Mucosa of stomach (tissue), 1 donor: Measurements from ENCODE around the gene EVI2A.
"Not testable (repeated sequence)": the region's sequence is repeated elsewhere in the genome, so short reads cannot be mapped to it uniquely, and the experiment has no call there.

ENCODE experiments used
- H3K27me3 ChIP-seq: one replicate; pipeline ENCODE4 v1.7.0; 2013; ENCODE audit warnings: mild to moderate bottlenecking, low read length; ENCODE audit not compliant: control insufficient read depth, insufficient read depth
- H3K36me3 ChIP-seq: one replicate; pipeline ENCODE4 v1.7.0; 2013; ENCODE audit warnings: low read length; ENCODE audit not compliant: control insufficient read depth, insufficient read depth
- H3K4me1 ChIP-seq: one replicate; pipeline ENCODE4 v1.7.0; 2013; ENCODE audit warnings: mild to moderate bottlenecking, low read length; ENCODE audit not compliant: control insufficient read depth, insufficient read depth
- H3K4me3 ChIP-seq: one replicate; pipeline ENCODE4 v1.7.0; 2013; ENCODE audit warnings: low read length
- H3K9ac ChIP-seq: one replicate; pipeline ENCODE4 v1.7.0; 2013; ENCODE audit warnings: mild to moderate bottlenecking, low read length, moderate library complexity
- H3K9me3 ChIP-seq: one replicate; pipeline ENCODE4 v1.7.0; 2013; ENCODE audit warnings: mild to moderate bottlenecking, low read length, moderate library complexity; ENCODE audit not compliant: control insufficient read depth
- donor health status: Pancreatic carcinoma.

The EVI2A gene

GRCh38 chr17:31321481-31321880 lies at the start of gene EVI2A:
Gene EVI2A (minus strand): TSS chr17:31321622. CDS start chr17:31319013, 2,609 bp downstream.
- peaks cover 6% of the 10 kb centered on the region for H3K36me3 ChIP-seq
- H3K4me1 ChIP-seq = no peaks in the 10 kb centered on the region
- H3K9ac ChIP-seq = peak within 1 kb of the TSS; percentile 1
- H3K27me3 ChIP-seq = no peaks in the 10 kb centered on the region
- no peaks in the 10 kb centered on the region for H3K9me3 ChIP-seq
- H3K4me3 ChIP-seq = no peak within 1 kb of the TSS

- Histone ChIP-seq H3K9me3 (no peaks in the 10 kb centered on the region), H3K4me3 (no peak overlapping the region), H3K9ac (no peak overlapping the region), H3K36me3 (no peaks in the 10 kb centered on the region), H3K4me1 (no peaks in the 10 kb centered on the region), H3K27me3 (no peaks in the 10 kb centered on the region)
These were observed 47.8 kb upstream of the EVI2A start for GRCh38 chr17:31369266-31369665.

- Histone ChIP-seq H3K4me1 (no peaks in the 10 kb centered on the region), H3K36me3 (no peaks in the 10 kb centered on the region), H3K9ac (no peak overlapping the region), H3K27me3 (no peaks in the 10 kb centered on the region), H3K9me3 (no peaks in the 10 kb centered on the region), H3K4me3 (no peak overlapping the region)
These were observed 44.7 kb upstream of the EVI2A start for GRCh38 chr17:31366088-31366487.

- H3K4me1 ChIP-seq = no peaks in the 10 kb centered on the region
These were observed 42.6 kb upstream of the EVI2A start for GRCh38 chr17:31364012-31364411.

GRCh38 chr17:31357839-31358394 lies 36.5 kb upstream of the EVI2A start:
- Histone ChIP-seq H3K9me3 (no peaks in the 10 kb centered on the region), H3K36me3 (no peaks in the 10 kb centered on the region), H3K4me1 (peaks cover 6% of the 10 kb centered on the region), H3K9ac (no peak overlapping the region), H3K4me3 (no peak overlapping the region), H3K27me3 (no peaks in the 10 kb centered on the region)

More at GRCh38 chr17:31364012-31364411, 42.6 kb upstream of the EVI2A start:
- Histone ChIP-seq H3K27me3 (no peaks in the 10 kb centered on the region), H3K9me3 (no peaks in the 10 kb centered on the region), H3K9ac (no peak overlapping the region), H3K36me3 (no peaks in the 10 kb centered on the region), H3K4me3 (no peak overlapping the region)

- H3K36me3 ChIP-seq = no peaks in the 10 kb centered on the region
- no peaks in the 10 kb centered on the region for H3K27me3 ChIP-seq
These were observed 35.7 kb upstream of the EVI2A start for GRCh38 chr17:31357091-31357490.

GRCh38 chr17:31355935-31356334 lies 34.5 kb upstream of the EVI2A start:
- Histone ChIP-seq H3K4me3 (no peak overlapping the region), H3K9me3 (no peaks in the 10 kb centered on the region), H3K9ac (no peak overlapping the region), H3K27me3 (no peaks in the 10 kb centered on the region), H3K36me3 (no peaks in the 10 kb centered on the region), H3K4me1 (peaks cover 6% of the 10 kb centered on the region)

More at GRCh38 chr17:31357091-31357490, 35.7 kb upstream of the EVI2A start:
- Histone ChIP-seq H3K4me1 (peaks cover 6% of the 10 kb centered on the region), H3K9me3 (no peaks in the 10 kb centered on the region), H3K9ac (no peak overlapping the region), H3K4me3 (no peak overlapping the region)

- Histone ChIP-seq H3K9me3 (no peaks in the 10 kb centered on the region), H3K4me1 (no peaks in the 10 kb centered on the region), H3K9ac (no peak overlapping the region), H3K27me3 (no peaks in the 10 kb centered on the region), H3K4me3 (no peak overlapping the region), H3K36me3 (no peaks in the 10 kb centered on the region)
These were observed 28.0 kb upstream of the EVI2A start for GRCh38 chr17:31349454-31349853.

GRCh38 chr17:31345191-31345747 lies 23.8 kb upstream of the EVI2A start:
- not testable (repeated sequence) for H3K36me3 ChIP-seq, H3K4me3 ChIP-seq, H3K4me1 ChIP-seq, H3K9ac ChIP-seq, H3K27me3 ChIP-seq, H3K9me3 ChIP-seq

- no peak overlapping the region for H3K9ac ChIP-seq
- no peaks in the 10 kb centered on the region for H3K9me3 ChIP-seq
- H3K36me3 ChIP-seq = no peaks in the 10 kb centered on the region
- no peak overlapping the region for H3K4me3 ChIP-seq
- no peaks in the 10 kb centered on the region for H3K27me3 ChIP-seq
- no peaks in the 10 kb centered on the region for H3K4me1 ChIP-seq
These were observed 18.7 kb upstream of the EVI2A start for GRCh38 chr17:31339906-31340661.

GRCh38 chr17:31329221-31329620 lies 7.8 kb upstream of the EVI2A start:
- Histone ChIP-seq H3K9ac (no peak overlapping the region), H3K36me3 (peaks cover 6% of the 10 kb centered on the region)

GRCh38 chr17:31328160-31328535 lies 6.7 kb upstream of the EVI2A start:
- Histone ChIP-seq H3K9ac (no peak overlapping the region), H3K4me3 (no peak overlapping the region), H3K36me3 (peaks cover 6% of the 10 kb centered on the region), H3K4me1 (no peaks in the 10 kb centered on the region), H3K9me3 (no peaks in the 10 kb centered on the region), H3K27me3 (no peaks in the 10 kb centered on the region)

More at GRCh38 chr17:31329221-31329620, 7.8 kb upstream of the EVI2A start:
- Histone ChIP-seq H3K9me3 (no peaks in the 10 kb centered on the region), H3K4me3 (no peak overlapping the region), H3K27me3 (no peaks in the 10 kb centered on the region), H3K4me1 (no peaks in the 10 kb centered on the region)
